Uterus (tissue), 4 donors: Measurements from ENCODE around the gene PRPF19. TPM values are rescaled to one million over a fixed set of nuclear protein-coding genes. Genes with fewer than 3 reads are reported as not detected.

Experiments used
- DNase-seq, 2 donors: peaks; one replicate each; pipeline ENCODE4 v3.0.0-alpha.2; 2019 to 2020
- H3K27ac ChIP-seq, 2 donors: fragments of 200-600 bp; sonication (generic); 1 replicate in 1 of 2; 2 replicates in 1 of 2; pipeline ENCODE4 v1.5.1; 2016 to 2018
- H3K27me3 ChIP-seq, 2 donors: fragments of 200-600 bp; sonication (generic); one replicate each; pipeline ENCODE4 v1.5.1; 2018 to 2019; ENCODE audit warnings: control low read depth in 1 of 2
- H3K36me3 ChIP-seq, 2 donors: fragments of 200-600 bp; sonication (generic); one replicate each; pipeline ENCODE4 v1.5.1; 2019; ENCODE audit warnings: control low read depth in 1 of 2
- H3K4me1 ChIP-seq, 2 donors: fragments of 200-600 bp; sonication (generic); one replicate each; pipeline ENCODE4 v1.5.1; 2018 to 2019; ENCODE audit warnings: control low read depth in 1 of 2
- H3K4me3 ChIP-seq, 2 donors: fragments of 200-600 bp; sonication (generic); 1 replicate in 1 of 2; 2 replicates in 1 of 2; pipeline ENCODE4 v1.5.1; 2018 to 2019; ENCODE audit warnings: mild to moderate bottlenecking in 1 of 2
- H3K9me3 ChIP-seq, 2 donors: fragments of 200-600 bp; sonication (generic); one replicate each; pipeline ENCODE4 v1.5.1; 2019; ENCODE audit warnings: control low read depth in 1 of 2
- CTCF ChIP-seq, 4 experiments: fragments of 200-600 bp in 2 of 4; fragments of 450-650 bp in 2 of 4; sonication (generic) in 2 of 4; IDR thresholded peaks; one replicate each; pipeline ENCODE4 v1.5.1; 2016 to 2019; ENCODE audit warnings: antibody characterized with exemption in 4 of 4, mild to moderate bottlenecking in 2 of 4, moderate library complexity in 1 of 4
- POLR2A ChIP-seq, 2 donors: fragments of 450-650 bp; IDR thresholded peaks; one replicate each; pipeline ENCODE4 v1.6.1; 2016; ENCODE audit warnings: antibody characterized with exemption in 2 of 2, mild to moderate bottlenecking in 1 of 2, moderate library complexity in 1 of 2
- intact Hi-C: fragments of 100-400 bp; cut with DNase I; formaldehyde crosslinking; loops from one replicate; pipeline ENCODE4 v1.15.1; 2023; ENCODE audit warnings: low total_unique reads
- total RNA-seq, 4 donors: library from RNA; depleted of rRNA in 3 of 4; stranded (reverse); fragments of >200 nt in 3 of 4; gene quantifications; one replicate each; pipeline versions ENCODE4 v1.1.0 to v1.2.4, GENCODE V29; 2014 to 2023
- donor health status: DM: yes; HTN: yes; CAD: no.

Gene PRPF19
- total RNA-seq, 4 donors from 2014 or later = 19.4 to 70.1 (median 50.2) TPM

GRCh38 chr11:60947700-60948099 lies 41.3 kb upstream of the PRPF19 start:
- no peaks in the 10 kb centered on the region for H3K36me3 ChIP-seq
- H3K27me3 ChIP-seq = no peaks in the 10 kb centered on the region
- TF ChIP-seq POLR2A (IDR thresholded peaks at IDR 0.05) = no peak
- no peak for TF ChIP-seq CTCF (IDR thresholded peaks at IDR 0.05)
- H3K4me1 ChIP-seq = peaks cover 0 to 9% of the 10 kb centered on the region in 2 donors
- H3K27ac ChIP-seq = no peak overlapping the region
- intact Hi-C loops = no loop called here
- DNase-seq = no peak
- H3K9me3 ChIP-seq = no peaks in the 10 kb centered on the region
- no peak overlapping the region for H3K4me3 ChIP-seq

- H3K27ac ChIP-seq = no peak overlapping the region
- no peaks in the 10 kb centered on the region for H3K27me3 ChIP-seq
- intact Hi-C loops = no loop called here
- no peaks in the 10 kb centered on the region for H3K9me3 ChIP-seq
- peaks cover 0 to 9% of the 10 kb centered on the region in 2 donors for H3K4me1 ChIP-seq
- no peak for DNase-seq
- TF ChIP-seq POLR2A (IDR thresholded peaks at IDR 0.05) (no peak), CTCF (IDR thresholded peaks at IDR 0.05) (no peak)
- no peaks in the 10 kb centered on the region for H3K36me3 ChIP-seq
- H3K4me3 ChIP-seq = no peak overlapping the region
These were observed 40.3 kb upstream of the PRPF19 start for GRCh38 chr11:60946601-60947264.

GRCh38 chr11:60945295-60945667 lies 38.9 kb upstream of the PRPF19 start:
- peaks cover 0 to under 1% of the 10 kb centered on the region in 2 donors for H3K4me1 ChIP-seq
- intact Hi-C loops = no loop called here
- no peaks in the 10 kb centered on the region for H3K9me3 ChIP-seq
- no peak for TF ChIP-seq POLR2A (IDR thresholded peaks at IDR 0.05)
- TF ChIP-seq CTCF (IDR thresholded peaks at IDR 0.05) = no peak
- H3K36me3 ChIP-seq = no peaks in the 10 kb centered on the region
- H3K4me3 ChIP-seq = no peak overlapping the region
- no peak for DNase-seq
- no peak overlapping the region for H3K27ac ChIP-seq
- no peaks in the 10 kb centered on the region for H3K27me3 ChIP-seq

- H3K9me3 ChIP-seq = no peaks in the 10 kb centered on the region
- TF ChIP-seq CTCF (IDR thresholded peaks at IDR 0.05) (no peak), POLR2A (IDR thresholded peaks at IDR 0.05) (no peak)
- no peaks in the 10 kb centered on the region for H3K27me3 ChIP-seq
- no peaks in the 10 kb centered on the region for H3K36me3 ChIP-seq
- intact Hi-C loops = no loop called here
- H3K4me3 ChIP-seq = no peak overlapping the region
- no peaks in the 10 kb centered on the region for H3K4me1 ChIP-seq
- DNase-seq = no peak
- no peak overlapping the region for H3K27ac ChIP-seq
These were observed 38.3 kb upstream of the PRPF19 start for GRCh38 chr11:60944490-60945294.

GRCh38 chr11:60942970-60943565 lies 36.7 kb upstream of the PRPF19 start:
- Histone ChIP-seq H3K27ac (no peak overlapping the region), H3K9me3 (no peaks in the 10 kb centered on the region), H3K36me3 (no peaks in the 10 kb centered on the region), H3K27me3 (no peaks in the 10 kb centered on the region), H3K4me1 (no peaks in the 10 kb centered on the region), H3K4me3 (no peak overlapping the region)
- no peak for DNase-seq
- TF ChIP-seq CTCF (IDR thresholded peaks at IDR 0.05) (no peak), POLR2A (IDR thresholded peaks at IDR 0.05) (no peak)
- intact Hi-C loops = no loop called here
